Heart left ventricle (tissue), 16 donors: ENCODE measurements around the gene IDH3G. TPM values are rescaled to one million over a fixed set of nuclear protein-coding genes. Genes with fewer than 3 reads are reported as not detected.

Experiments used
- ATAC-seq, 4 donors: fragments of 200-7000 bp; cut with Tn5 transposase; one replicate each; pipeline ENCODE4 v1.9.1; 2020 to 2022; ENCODE audit warnings: moderate library complexity in 4 of 4, mild to moderate bottlenecking in 3 of 4, moderate number of reproducible peaks in 1 of 4
- DNase-seq, 5 donors: peaks; one replicate each; pipeline ENCODE4 v3.0.0-alpha.2; 2020
- H3K27ac ChIP-seq, 12 donors: fragments of 200-600 bp; sonication (generic) in 4 of 12; one replicate each; pipeline versions ENCODE4 v1.5.0 to v1.8.0; 2016 to 2022; ENCODE audit warnings: mild to moderate bottlenecking in 2 of 12
- H3K27me3 ChIP-seq, 9 donors: fragments of 200-600 bp; sonication (generic) in 2 of 9; one replicate each; pipeline versions ENCODE4 v1.5.1 to v1.8.0; 2016 to 2022; ENCODE audit warnings: mild to moderate bottlenecking in 3 of 9
- H3K36me3 ChIP-seq, 9 donors: fragments of 200-600 bp; sonication (generic) in 2 of 9; one replicate each; pipeline versions ENCODE4 v1.5.0 to v1.8.0; 2018 to 2022; ENCODE audit warnings: mild to moderate bottlenecking in 2 of 9
- H3K4me1 ChIP-seq, 12 donors: fragments of 200-600 bp; sonication (generic) in 4 of 12; one replicate each; pipeline versions ENCODE4 v1.5.0 to v1.8.0; 2016 to 2022; ENCODE audit warnings: mild to moderate bottlenecking in 3 of 12
- H3K4me3 ChIP-seq, 12 donors: fragments of 200-600 bp; sonication (generic) in 4 of 12; one replicate each; pipeline versions ENCODE4 v1.5.0 to v1.8.0; 2017 to 2022; ENCODE audit warnings: mild to moderate bottlenecking in 9 of 12, moderate library complexity in 4 of 12
- H3K9me3 ChIP-seq, 12 donors: fragments of 200-600 bp; sonication (generic) in 4 of 12; one replicate each; pipeline versions ENCODE4 v1.5.0 to v1.8.0; 2016 to 2022; ENCODE audit warnings: mild to moderate bottlenecking in 1 of 12
- CTCF ChIP-seq, 12 donors: fragments of 200-600 bp; sonication (generic) in 4 of 12; IDR thresholded peaks; one replicate each; pipeline versions ENCODE4 v1.5.0 to v1.8.0; 2018 to 2022; ENCODE audit warnings: antibody characterized with exemption in 12 of 12, mild to moderate bottlenecking in 5 of 12
- POLR2A ChIP-seq, 2 donors: fragments of 450-650 bp; IDR thresholded peaks; one replicate each; pipeline ENCODE4 v1.6.1; 2017; ENCODE audit warnings: antibody characterized with exemption in 2 of 2, mild to moderate bottlenecking in 2 of 2, moderate library complexity in 2 of 2
- WGBS, 4 donors: extraction: QIAGEN DNeasy Blood & Tissue Kit in 2 of 4; methylation state at CpG; one replicate each; pipeline versions ENCODE4 v1.1.5 to v1.1.7; 2013 to 2018; 5-methylcytosine and 5-hydroxymethylcytosine counted together
- intact Hi-C, 10 donors: fragments of 100-400 bp; cut with DNase I; formaldehyde crosslinking; loops; one replicate each; pipeline versions ENCODE4 v1.11.1 to v1.14.2; 2022
- polyA plus RNA-seq, 2 donors: library from polyadenylated mRNA; stranded (reverse); fragments of 200-250 nt; gene quantifications; one replicate each; pipeline ENCODE4 v1.2.3, GENCODE V29; 2013
- total RNA-seq, 9 donors: library from RNA; depleted of rRNA in 2 of 9; stranded (reverse); fragments of >200 nt in 2 of 9; fragmentation: NEBNext Ultra II Directional in 3 of 9; extraction: Animal tissue kit (Norgen Biotek cat#: 25700) in 3 of 9; gene quantifications; one replicate each; pipeline versions ENCODE4 v1.1.0 to v1.2.4, GENCODE V29; 2016 to 2023
- donor health status: ischemic (EF 13 %, LVEDD 7.1; RV severe dilation, severe dysfunction).
- donor health status: healthy with polysubstance abuse.
- donor health status: DM: no; HTN: yes; CAD: no.
- donor health status: DM: no; HTN: no; CAD: no.
- donor health status: ischemic (EF 25% LVEDD 6.9; RV normal size, moderate dysfunction).
- donor health status: ischemic (EF 25% LVEDD 5.7; RV mildly dilated, moderate dysfunction).
- donor health status: healthy.
- donor health status: DM: yes; HTN: yes; CAD: no.
- donor health status: ischemic (EF 35%, LVEDD 5.7; RV mildly dilated, moderate dysfunction).
- donor health status: nonischemic (EF 11% LVEDD 7.7; RV severe dilation, severe dysfunction).
- donor health status: DM: yes; HTN: yes; CAD: no.
- donor health status: PGD.
- donor health status: ischemic (EF 29% LVEDD 5.4; RV normal size, mild dysfunction).
- donor health status: nonischemic (EF 23%, LVEDD 6.1; RV moderate dilation, normal function).

The IDH3G gene
- total and polyA plus RNA-seq, 11 donors, result 58.1 to 162 (median 71.4) TPM

GRCh38 chrX:153768311-153769157 lies 25.6 kb downstream of the IDH3G start:
- DNase-seq, result peak in 2 of 5 donors; percentile 17 to 22
- H3K27me3 ChIP-seq, result no peaks in the 10 kb centered on the region
- no peaks in the 10 kb centered on the region for H3K9me3 ChIP-seq
- no peak overlapping the region for H3K27ac ChIP-seq
- WGBS, 4 donors, result 74 to 91% (median 78%) methylated on average over 8 to 22 of the region's 22 CpGs
- intact Hi-C loops, result no loop called here
- TF ChIP-seq CTCF (IDR thresholded peaks at IDR 0.05) (no peak), POLR2A (IDR thresholded peaks at IDR 0.05) (no peak)
- H3K4me1 ChIP-seq, result peaks cover 0 to 26% (median 5%) of the 10 kb centered on the region in 12 donors
- no peak for ATAC-seq
- H3K36me3 ChIP-seq, result no peaks in the 10 kb centered on the region
- H3K4me3 ChIP-seq, result no peak overlapping the region

- intact Hi-C loops, result no loop called here
- Histone ChIP-seq H3K36me3 (no peaks in the 10 kb centered on the region), H3K4me3 (no peak overlapping the region), H3K27me3 (no peaks in the 10 kb centered on the region), H3K9me3 (no peaks in the 10 kb centered on the region), H3K4me1 (peaks cover 0 to 26% (median 5%) of the 10 kb centered on the region in 12 donors), H3K27ac (no peak overlapping the region)
- ATAC-seq (no peak), DNase-seq (peak in 1 of 5 donors; percentile 21)
- WGBS, 4 donors, result 80 to 96% (median 93%) methylated on average over 2 to 20 of the region's 20 CpGs
- TF ChIP-seq POLR2A (IDR thresholded peaks at IDR 0.05), result no peak
- TF ChIP-seq CTCF (IDR thresholded peaks at IDR 0.05), result no peak
Observed at GRCh38 chrX:153767674-153768055, 26.5 kb downstream of the IDH3G start.

GRCh38 chrX:153766871-153767673 lies 27.1 kb downstream of the IDH3G start:
- H3K27ac ChIP-seq, result peak overlapping the region in 1 of 12 donors; percentile 81

More at GRCh38 chrX:153766871-153767673, 27.1 kb downstream of the IDH3G start:
- WGBS, 4 donors, result 84 to 94% (median 91%) methylated on average over 47 to 56 of the region's 56 CpGs
- TF ChIP-seq CTCF (IDR thresholded peaks at IDR 0.05) (no peak), POLR2A (IDR thresholded peaks at IDR 0.05) (no peak)
- intact Hi-C loops, result no loop called here
- Histone ChIP-seq H3K9me3 (no peaks in the 10 kb centered on the region), H3K4me1 (peaks cover 0 to 26% (median 5%) of the 10 kb centered on the region in 12 donors), H3K4me3 (no peak overlapping the region), H3K36me3 (no peaks in the 10 kb centered on the region), H3K27me3 (no peaks in the 10 kb centered on the region)
- peak in 3 of 5 donors; percentile 16 to 20 (median 18) for DNase-seq
- ATAC-seq, result no peak
